ENCODE measurements around the gene SMG6. TPM values are rescaled to one million over a fixed set of nuclear protein-coding genes. Genes with fewer than 3 reads are reported as not detected.

SMG6 gene
- polyA plus RNA-seq, 1 experiment, result 27.3 TPM

DNA sequence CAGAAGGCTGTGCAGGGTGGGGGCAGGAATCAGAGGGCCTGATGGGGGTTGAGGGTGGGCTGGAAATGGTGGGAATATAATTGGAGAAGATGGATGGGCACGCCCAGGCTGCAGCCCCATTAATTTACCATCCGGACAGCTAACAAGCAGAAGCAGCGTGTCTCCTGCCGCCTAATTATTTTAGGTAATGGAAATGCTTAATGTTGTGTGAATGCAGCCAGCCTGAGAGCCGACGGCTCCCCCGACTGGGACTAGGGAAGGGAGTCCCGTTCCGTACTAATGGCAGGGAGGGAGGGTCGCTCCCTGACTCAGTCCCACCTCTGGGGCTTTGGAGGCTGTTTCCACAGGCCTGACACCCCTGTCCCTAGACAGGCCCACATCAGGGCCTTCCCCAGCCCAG lies 266.4 kb downstream of the SMG6 start:
- no peaks in the 10 kb centered on the region for H3K9me3 ChIP-seq (ENCODE audit: control insufficient read depth, insufficient read depth, low read length)
- TF ChIP-seq, protein P1, sequence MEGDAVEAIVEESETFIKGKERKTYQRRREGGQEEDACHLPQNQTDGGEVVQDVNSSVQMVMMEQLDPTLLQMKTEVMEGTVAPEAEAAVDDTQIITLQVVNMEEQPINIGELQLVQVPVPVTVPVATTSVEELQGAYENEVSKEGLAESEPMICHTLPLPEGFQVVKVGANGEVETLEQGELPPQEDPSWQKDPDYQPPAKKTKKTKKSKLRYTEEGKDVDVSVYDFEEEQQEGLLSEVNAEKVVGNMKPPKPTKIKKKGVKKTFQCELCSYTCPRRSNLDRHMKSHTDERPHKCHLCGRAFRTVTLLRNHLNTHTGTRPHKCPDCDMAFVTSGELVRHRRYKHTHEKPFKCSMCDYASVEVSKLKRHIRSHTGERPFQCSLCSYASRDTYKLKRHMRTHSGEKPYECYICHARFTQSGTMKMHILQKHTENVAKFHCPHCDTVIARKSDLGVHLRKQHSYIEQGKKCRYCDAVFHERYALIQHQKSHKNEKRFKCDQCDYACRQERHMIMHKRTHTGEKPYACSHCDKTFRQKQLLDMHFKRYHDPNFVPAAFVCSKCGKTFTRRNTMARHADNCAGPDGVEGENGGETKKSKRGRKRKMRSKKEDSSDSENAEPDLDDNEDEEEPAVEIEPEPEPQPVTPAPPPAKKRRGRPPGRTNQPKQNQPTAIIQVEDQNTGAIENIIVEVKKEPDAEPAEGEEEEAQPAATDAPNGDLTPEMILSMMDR (IDR thresholded peaks at IDR 0.05; ENCODE audit: low read depth, low read length), result no peak
- CTCF ChIA-PET, result no interaction called here
- no peak overlapping the region for H3K27ac ChIP-seq (ENCODE audit: low read depth, low read length)
- POLR2A ChIA-PET, result interaction anchor here (0.7 kb wide), 1 partner anchor 199 kb away, joined by 7 read pairs; no protein-coding TSS in a partner anchor
- H3K27me3 ChIP-seq (ENCODE audit: control insufficient read depth, insufficient read depth, low read length), result no peaks in the 10 kb centered on the region
- no peak overlapping the region for H3K4me3 ChIP-seq (ENCODE audit: low read depth, low read length)
- DNase-seq (ENCODE audit: low read depth, low spot score), result no peak

DNA sequence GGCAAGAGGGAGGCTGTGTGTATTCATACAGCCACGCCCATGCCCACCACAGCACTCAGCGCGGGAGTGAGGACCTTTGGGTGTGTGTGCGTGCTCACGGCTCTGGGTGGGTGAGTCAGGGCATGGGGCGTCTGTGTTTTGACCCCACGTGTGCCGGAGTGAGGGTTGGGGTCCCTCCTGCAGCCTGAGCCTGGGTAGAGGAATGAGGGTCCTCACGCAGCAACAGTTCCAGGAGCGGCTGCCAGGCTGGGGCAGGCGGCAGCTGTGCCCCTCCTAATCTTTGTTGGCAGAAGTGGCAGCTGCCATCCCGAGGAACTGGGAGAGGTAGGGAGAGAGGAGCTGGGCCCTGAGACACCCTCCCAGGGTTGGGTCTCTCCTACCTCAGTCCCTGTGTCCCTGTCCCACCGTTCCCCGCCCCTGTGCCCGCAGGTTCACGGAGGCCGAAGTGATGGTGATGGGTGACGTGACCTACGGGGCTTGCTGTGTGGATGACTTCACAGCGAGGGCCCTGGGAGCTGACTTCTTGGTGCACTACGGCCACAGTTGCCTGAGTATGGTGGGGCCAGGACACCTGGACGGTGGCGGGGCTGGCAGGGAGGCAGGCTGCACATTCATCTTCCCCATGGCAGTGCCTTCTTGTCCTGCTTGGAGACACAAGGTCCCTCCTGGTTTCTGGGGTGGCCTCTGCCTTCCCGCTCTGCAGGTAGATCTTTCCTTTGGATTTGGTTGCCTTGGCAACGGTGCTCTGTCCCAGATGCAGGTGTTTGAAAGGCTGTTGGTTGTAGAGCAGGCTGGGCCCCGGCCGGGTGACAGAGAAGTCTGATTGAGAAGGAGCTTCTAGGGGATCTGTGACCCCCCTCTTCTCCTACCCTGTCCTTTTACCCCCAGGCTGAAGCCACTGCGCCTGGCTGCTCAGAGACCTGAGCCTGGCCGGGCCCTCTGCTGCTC lies 267.8 kb downstream of the SMG6 start:
- Histone ChIP-seq H3K27ac (ENCODE audit: low read depth, low read length) (no peak overlapping the region), H3K4me3 (ENCODE audit: low read depth, low read length) (no peak overlapping the region), H3K27me3 (ENCODE audit: control insufficient read depth, insufficient read depth, low read length) (no peaks in the 10 kb centered on the region), H3K9me3 (ENCODE audit: control insufficient read depth, insufficient read depth, low read length) (no peaks in the 10 kb centered on the region)
- CTCF ChIA-PET, result no interaction called here
- TF ChIP-seq, protein P1 (IDR thresholded peaks at IDR 0.05; ENCODE audit: low read depth, low read length), result no peak
- POLR2A ChIA-PET, result no interaction called here
- no peak for DNase-seq (ENCODE audit: low read depth, low spot score)

DNA sequence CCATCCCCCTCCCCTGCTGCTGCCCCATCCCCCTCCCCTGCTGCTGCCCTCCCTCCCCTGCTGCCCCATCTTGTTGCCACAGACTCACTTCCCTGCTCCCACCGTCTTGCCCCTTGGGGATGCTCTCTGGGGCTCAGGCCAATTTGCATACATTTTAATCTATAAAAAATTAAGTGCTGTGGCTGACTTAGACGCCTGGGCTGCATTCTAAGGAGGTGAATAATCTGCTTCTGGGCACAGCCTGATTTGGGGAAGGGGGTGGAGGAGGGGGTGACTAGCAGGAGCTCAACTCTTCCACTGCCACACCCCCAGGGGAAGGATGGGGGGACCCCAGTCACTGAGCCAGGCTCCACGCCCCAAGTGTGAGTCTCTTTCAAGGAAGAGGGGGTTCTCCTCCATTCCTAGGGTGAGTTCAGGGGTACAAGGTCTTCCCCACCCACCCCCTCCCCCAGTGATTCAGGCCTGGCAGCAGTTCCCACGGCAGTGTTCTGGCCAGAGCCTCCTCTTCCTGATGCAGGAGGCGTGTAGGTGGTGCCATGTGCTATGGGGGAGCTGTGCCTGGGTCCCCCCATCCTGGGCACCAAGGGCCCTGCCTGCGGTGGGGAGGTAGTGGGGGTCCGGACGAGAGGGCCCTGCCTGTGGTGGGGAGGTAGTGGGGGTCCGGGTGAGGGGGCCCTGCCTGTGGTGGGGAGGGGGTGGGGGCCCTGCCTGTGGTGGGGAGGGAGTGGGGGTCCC lies 268.6 kb downstream of the SMG6 start:
- POLR2A ChIA-PET, result interaction anchor here (0.6 kb wide), 1 partner anchor 155 kb away, joined by 4 read pairs; no protein-coding TSS in a partner anchor

DNA sequence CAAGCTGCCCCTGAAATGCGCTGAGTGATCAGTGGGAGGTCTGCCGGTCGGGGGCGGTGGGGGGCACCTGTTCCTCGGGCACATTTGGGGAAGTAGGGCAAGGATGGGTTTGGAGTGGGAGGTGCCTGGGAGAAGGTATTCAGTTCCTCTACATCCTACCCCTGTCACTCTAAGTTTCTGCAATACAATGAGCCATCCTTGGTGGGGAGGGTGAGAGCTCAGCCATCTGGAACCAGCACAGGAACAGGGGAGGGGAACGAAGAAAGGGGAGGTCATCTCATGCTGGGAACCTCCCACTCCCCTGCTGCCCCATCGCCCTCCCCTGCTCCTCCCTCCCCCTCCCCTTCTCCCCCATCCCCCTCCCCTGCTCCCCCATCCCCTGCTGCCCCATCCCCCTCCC lies 269.4 kb downstream of the SMG6 start:
- Histone ChIP-seq H3K27me3 (ENCODE audit: control insufficient read depth, insufficient read depth, low read length) (no peaks in the 10 kb centered on the region), H3K27ac (ENCODE audit: low read depth, low read length) (no peak overlapping the region), H3K4me3 (ENCODE audit: low read depth, low read length) (no peak overlapping the region), H3K9me3 (ENCODE audit: control insufficient read depth, insufficient read depth, low read length) (peaks cover 4% of the 10 kb centered on the region; the same call in 1 of the 2 replicates)
- TF ChIP-seq, protein P1 (IDR thresholded peaks at IDR 0.05; ENCODE audit: low read depth, low read length), result no peak
- POLR2A ChIA-PET, result interaction anchor here (0.6 kb wide), 1 partner anchor 155 kb away, joined by 4 read pairs; no protein-coding TSS in a partner anchor
- CTCF ChIA-PET, result no interaction called here
- no peak for DNase-seq (ENCODE audit: low read depth, low spot score)

More for the DNA sequence above, 268.6 kb downstream of the SMG6 start:
- Histone ChIP-seq H3K9me3 (ENCODE audit: control insufficient read depth, insufficient read depth, low read length) (no peaks in the 10 kb centered on the region), H3K4me3 (ENCODE audit: low read depth, low read length) (no peak overlapping the region), H3K27me3 (ENCODE audit: control insufficient read depth, insufficient read depth, low read length) (no peaks in the 10 kb centered on the region), H3K27ac (ENCODE audit: low read depth, low read length) (no peak overlapping the region)
- no peak for DNase-seq (ENCODE audit: low read depth, low spot score)
- TF ChIP-seq, protein P1 (IDR thresholded peaks at IDR 0.05; ENCODE audit: low read depth, low read length), result no peak
- CTCF ChIA-PET, result no interaction called here
